IPS DF 6.9 (cell line): Measurements from ENCODE around the gene SMC4.

ENCODE experiments used
- DNase-seq: peaks from one replicate; pipeline ENCODE4 v3.0.0-alpha.2; 2013; ENCODE audit warnings: low read depth, low spot score
- H3K27ac ChIP-seq: one replicate; pipeline ENCODE4 v1.5.1; 2013; ENCODE audit warnings: low read length, control low read depth
- H3K27me3 ChIP-seq: 2 replicates; pipeline ENCODE4 v1.6.1; 2013; ENCODE audit warnings: mild to moderate bottlenecking, low read length; ENCODE audit not compliant: control insufficient read depth, insufficient read depth
- H3K36me3 ChIP-seq: 2 replicates; pipeline ENCODE4 v1.6.1; 2013; ENCODE audit warnings: low read length; ENCODE audit not compliant: control insufficient read depth, insufficient read depth
- H3K4me1 ChIP-seq: 2 replicates; pipeline ENCODE4 v1.6.1; 2013; ENCODE audit warnings: low read length; ENCODE audit not compliant: control insufficient read depth, insufficient read depth
- H3K4me3 ChIP-seq: 2 replicates; pipeline ENCODE4 v1.5.1; 2013; ENCODE audit warnings: mild to moderate bottlenecking, low read length
- H3K9me3 ChIP-seq: 2 replicates; pipeline ENCODE4 v1.6.1; 2013; ENCODE audit warnings: low read length, inconsistent platforms; ENCODE audit not compliant: control insufficient read depth, insufficient read depth
- WGBS: extraction: QIAGEN DNeasy Blood & Tissue Kit; methylation state at CpG from one replicate; pipeline ENCODE4 v1.1.7; 2013; ENCODE audit warnings: mixed read lengths, missing lambda C conversion rate; ENCODE audit not compliant: insufficient read length, insufficient coverage; 5-methylcytosine and 5-hydroxymethylcytosine counted together

The SMC4 gene

DNA sequence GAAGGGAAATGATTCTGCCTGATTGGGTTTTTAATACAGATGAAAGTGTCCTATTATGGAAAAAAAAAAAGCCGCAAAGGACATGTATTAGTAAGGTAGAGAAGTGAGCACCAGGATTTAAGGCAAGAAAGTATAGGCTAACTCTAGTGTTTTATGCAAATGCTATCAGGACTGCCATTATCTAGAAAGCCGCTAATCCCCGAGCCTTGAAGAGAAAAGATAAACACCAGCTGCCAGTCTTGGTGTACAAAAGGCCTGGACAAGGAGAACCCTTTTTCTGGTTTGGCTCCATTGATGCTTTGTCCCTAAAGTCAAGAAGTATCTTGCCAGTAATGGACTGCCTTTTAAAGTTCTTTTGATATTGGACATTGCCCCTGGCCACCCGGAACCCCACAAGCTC, 58.7 kb downstream of the SMC4 start:
- WGBS, result no CpG with 5 or more reads among the region's 4 CpGs
- H3K9me3 ChIP-seq, result no peaks in the 10 kb centered on the region

DNA sequence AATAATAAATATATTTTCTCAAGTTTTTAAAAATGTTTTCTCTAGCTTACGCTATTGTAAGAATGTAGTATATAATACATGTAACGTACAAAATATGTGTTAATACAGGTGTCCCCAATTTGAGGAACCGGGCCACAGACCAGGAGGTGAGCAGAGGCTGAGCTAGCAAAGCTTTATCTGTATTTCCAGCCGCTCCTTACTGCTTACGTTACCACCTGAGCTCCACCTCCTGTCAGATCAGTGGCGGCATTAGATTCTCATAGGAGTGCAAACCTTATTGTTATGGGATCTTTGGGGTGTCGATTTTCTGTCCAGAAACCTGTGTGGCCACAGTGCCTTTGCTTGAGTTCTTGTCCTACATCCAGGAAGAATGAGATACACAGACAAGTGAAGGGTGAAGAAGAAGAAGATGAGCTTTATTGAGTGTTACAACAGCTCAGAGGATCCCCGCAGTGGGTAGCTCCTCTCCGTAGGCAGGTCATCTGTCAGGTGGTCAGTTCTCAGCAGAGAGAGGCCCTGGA, 60.1 kb downstream of the SMC4 start:
- Histone ChIP-seq H3K27ac (no peak overlapping the region), H3K9me3 (no peaks in the 10 kb centered on the region), H3K4me3 (no peak overlapping the region), H3K4me1 (no peaks in the 10 kb centered on the region), H3K27me3 (no peaks in the 10 kb centered on the region; the same call in 1 of the 2 replicates), H3K36me3 (no peaks in the 10 kb centered on the region)
- WGBS, result no CpG with 5 or more reads among the region's 9 CpGs
- no peak for DNase-seq

More for the DNA sequence above, 58.7 kb downstream of the SMC4 start:
- H3K4me1 ChIP-seq, result no peaks in the 10 kb centered on the region
- DNase-seq, result no peak
- no peak overlapping the region for H3K4me3 ChIP-seq
- H3K36me3 ChIP-seq, result no peaks in the 10 kb centered on the region
- no peaks in the 10 kb centered on the region; the same call in 1 of the 2 replicates for H3K27me3 ChIP-seq
- H3K27ac ChIP-seq, result no peak overlapping the region

GRCh38 chr3:160460033-160460432, 60.6 kb downstream of the SMC4 start:
- Histone ChIP-seq H3K9me3 (no peaks in the 10 kb centered on the region), H3K27ac (no peak overlapping the region), H3K36me3 (no peaks in the 10 kb centered on the region), H3K4me1 (no peaks in the 10 kb centered on the region), H3K27me3 (no peaks in the 10 kb centered on the region; the same call in 1 of the 2 replicates), H3K4me3 (no peak overlapping the region)
- no peak for DNase-seq
- WGBS, result no CpG with 5 or more reads among the region's 3 CpGs

- H3K36me3 ChIP-seq, result no peaks in the 10 kb centered on the region
- no peaks in the 10 kb centered on the region for H3K4me1 ChIP-seq
- no peak for DNase-seq
- WGBS, result no CpG with 5 or more reads among the region's 2 CpGs
- no peaks in the 10 kb centered on the region; the same call in 1 of the 2 replicates for H3K27me3 ChIP-seq
- H3K9me3 ChIP-seq, result no peaks in the 10 kb centered on the region
- H3K4me3 ChIP-seq, result no peak overlapping the region
- no peak overlapping the region for H3K27ac ChIP-seq
Observed at GRCh38 chr3:160464321-160464720, 64.9 kb downstream of the SMC4 start.

DNA sequence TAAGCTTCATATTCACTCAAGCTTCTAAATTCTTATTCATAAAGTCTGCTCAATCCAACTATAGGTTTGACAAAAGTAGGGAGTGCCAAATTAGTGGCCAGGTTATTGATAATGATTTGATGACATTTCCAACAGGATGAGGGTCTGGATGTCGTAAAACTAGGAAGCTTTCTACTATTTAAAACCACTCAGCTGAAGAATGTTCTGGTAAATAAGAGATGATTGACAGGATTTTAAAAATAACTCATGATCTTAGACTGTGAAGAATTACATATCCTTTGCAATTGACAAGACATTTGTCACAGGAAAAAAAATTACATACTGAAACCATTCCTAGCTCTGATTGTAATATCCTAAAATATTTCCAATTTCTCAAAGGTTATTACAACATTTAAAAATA, 65.5 kb downstream of the SMC4 start:
- H3K36me3 ChIP-seq, result no peaks in the 10 kb centered on the region
- H3K4me1 ChIP-seq, result no peaks in the 10 kb centered on the region
- H3K27ac ChIP-seq, result no peak overlapping the region
- no peaks in the 10 kb centered on the region; the same call in 1 of the 2 replicates for H3K27me3 ChIP-seq
- H3K4me3 ChIP-seq, result no peak overlapping the region
- DNase-seq, result no peak
- no peaks in the 10 kb centered on the region for H3K9me3 ChIP-seq
- no CpG with 5 or more reads among the region's 1 CpG for WGBS

GRCh38 chr3:160470181-160470580, 70.7 kb downstream of the SMC4 start:
- Histone ChIP-seq H3K4me1 (no peaks in the 10 kb centered on the region), H3K27ac (no peak overlapping the region), H3K9me3 (peaks cover 1% of the 10 kb centered on the region; the same call in 1 of the 2 replicates), H3K27me3 (no peaks in the 10 kb centered on the region), H3K4me3 (no peak overlapping the region), H3K36me3 (no peaks in the 10 kb centered on the region)
- no peak for DNase-seq
- no CpG with 5 or more reads among the region's 5 CpGs for WGBS

- Histone ChIP-seq H3K4me1 (no peaks in the 10 kb centered on the region), H3K4me3 (no peak overlapping the region), H3K27me3 (no peaks in the 10 kb centered on the region), H3K9me3 (peaks cover 1% of the 10 kb centered on the region; the same call in 1 of the 2 replicates), H3K27ac (no peak overlapping the region), H3K36me3 (no peaks in the 10 kb centered on the region)
- no peak for DNase-seq
- WGBS, result no CpG with 5 or more reads among the region's 2 CpGs
Observed at GRCh38 chr3:160471892-160472291, 72.4 kb downstream of the SMC4 start.

GRCh38 chr3:160472344-160472743, 72.9 kb downstream of the SMC4 start:
- Histone ChIP-seq H3K27me3 (no peaks in the 10 kb centered on the region), H3K9me3 (peaks cover 1% of the 10 kb centered on the region; the same call in 1 of the 2 replicates), H3K27ac (no peak overlapping the region), H3K4me1 (no peaks in the 10 kb centered on the region), H3K36me3 (no peaks in the 10 kb centered on the region), H3K4me3 (no peak overlapping the region)
- no CpG with 5 or more reads among the region's 2 CpGs for WGBS
- no peak for DNase-seq

GRCh38 chr3:160473221-160473620, 73.8 kb downstream of the SMC4 start:
- WGBS, result no CpG with 5 or more reads among the region's 1 CpG
- no peak for DNase-seq
- Histone ChIP-seq H3K4me3 (no peak overlapping the region), H3K27ac (no peak overlapping the region), H3K36me3 (no peaks in the 10 kb centered on the region), H3K4me1 (no peaks in the 10 kb centered on the region), H3K27me3 (no peaks in the 10 kb centered on the region), H3K9me3 (peaks cover 1% of the 10 kb centered on the region; the same call in 1 of the 2 replicates)

- Histone ChIP-seq H3K27me3 (no peaks in the 10 kb centered on the region), H3K27ac (no peak overlapping the region), H3K4me3 (no peak overlapping the region), H3K36me3 (no peaks in the 10 kb centered on the region), H3K4me1 (no peaks in the 10 kb centered on the region), H3K9me3 (peaks cover 1% of the 10 kb centered on the region; the same call in 1 of the 2 replicates)
- no peak for DNase-seq
- no CpG with 5 or more reads among the region's 1 CpG for WGBS
Observed at GRCh38 chr3:160473978-160474377, 74.5 kb downstream of the SMC4 start.

DNA sequence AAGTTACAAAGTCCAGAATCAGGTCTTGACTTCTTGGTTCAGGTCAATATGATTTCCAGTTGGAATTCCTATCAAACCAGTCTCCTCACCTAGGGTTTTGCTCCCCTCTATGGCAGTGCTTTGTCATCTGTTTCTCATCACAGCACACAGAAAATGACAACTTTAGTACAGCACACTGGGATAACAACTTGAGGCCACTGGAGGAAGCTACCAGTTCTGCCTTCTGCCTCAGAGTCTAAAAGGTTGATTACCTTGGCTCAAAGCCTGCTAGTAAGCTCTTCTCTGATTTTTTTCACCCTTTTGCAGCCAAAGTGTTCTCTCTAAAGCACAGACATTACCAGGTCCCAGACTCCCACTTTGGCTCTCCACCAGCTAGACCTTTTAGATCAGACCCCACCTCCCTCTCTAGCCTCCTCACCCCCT, 75.0 kb downstream of the SMC4 start:
- Histone ChIP-seq H3K27ac (no peak overlapping the region), H3K27me3 (no peaks in the 10 kb centered on the region), H3K36me3 (no peaks in the 10 kb centered on the region), H3K4me3 (no peak overlapping the region), H3K9me3 (peaks cover 1% of the 10 kb centered on the region; the same call in 1 of the 2 replicates), H3K4me1 (no peaks in the 10 kb centered on the region)
- no peak for DNase-seq
